ENCODE measurements around the gene MEIOB.
"Not testable (repeated sequence)": the region's sequence is repeated elsewhere in the genome, so short reads cannot be mapped to it uniquely, and the experiment has no call there.

MEIOB gene

GRCh38 chr16:1800701-1801100 lies 71.3 kb downstream of the MEIOB start:
- no peak overlapping the region for H3K27ac ChIP-seq
- H3K4me3 ChIP-seq: no peak overlapping the region
- peaks cover 0 to 5% (median 0%) of the 10 kb centered on the region in 3 donors for H3K9me3 ChIP-seq
- H3K36me3 ChIP-seq: peaks cover 0 to 8% (median 0%) of the 10 kb centered on the region in 3 donors
- no peak for TF ChIP-seq CTCF (IDR thresholded peaks at IDR 0.05)
- no peaks in the 10 kb centered on the region for H3K4me1 ChIP-seq
- no peak for DNase-seq
- intact Hi-C loops (cut with DNase I; ENCODE audit: low total_unique reads): no loop called here
- H3K27me3 ChIP-seq: no peaks in the 10 kb centered on the region

- H3K36me3 ChIP-seq; H3K4me3 ChIP-seq; intact Hi-C loops (cut with DNase I; ENCODE audit: low total_unique reads); DNase-seq; H3K27me3 ChIP-seq; H3K27ac ChIP-seq; H3K4me1 ChIP-seq; H3K9me3 ChIP-seq: not testable (repeated sequence)
These were observed 72.7 kb downstream of the MEIOB start for GRCh38 chr16:1799263-1799662.

GRCh38 chr16:1794908-1795666 lies 76.9 kb downstream of the MEIOB start:
- peak in 1 of 2 donors; percentile 57 for DNase-seq
- no peak for TF ChIP-seq CTCF (IDR thresholded peaks at IDR 0.05)
- Histone ChIP-seq H3K27ac (no peak overlapping the region), H3K27me3 (no peaks in the 10 kb centered on the region), H3K4me3 (no peak overlapping the region), H3K4me1 (peaks cover 0 to 9% (median 0%) of the 10 kb centered on the region in 4 donors), H3K36me3 (peaks cover 0 to 29% (median 8%) of the 10 kb centered on the region in 3 donors), H3K9me3 (peaks cover 0 to 5% (median 0%) of the 10 kb centered on the region in 3 donors)
- intact Hi-C loops (cut with DNase I; ENCODE audit: low total_unique reads): no loop called here

GRCh38 chr16:1794221-1794871 lies 77.6 kb downstream of the MEIOB start:
- DNase-seq: no peak
- intact Hi-C loops (cut with DNase I; ENCODE audit: low total_unique reads): no loop called here
- Histone ChIP-seq H3K4me1 (peaks cover 0 to 9% (median 0%) of the 10 kb centered on the region in 4 donors), H3K4me3 (no peak overlapping the region), H3K27ac (no peak overlapping the region), H3K9me3 (peaks cover 0 to 5% (median 0%) of the 10 kb centered on the region in 3 donors), H3K27me3 (no peaks in the 10 kb centered on the region), H3K36me3 (peaks cover 0 to 36% (median 13%) of the 10 kb centered on the region in 3 donors)
- no peak for TF ChIP-seq CTCF (IDR thresholded peaks at IDR 0.05)

GRCh38 chr16:1793578-1794220 lies 78.3 kb downstream of the MEIOB start, which contains the start of gene IGFALS:
Gene IGFALS (minus strand): TSS chr16:1793705. CDS start chr16:1793652, 53 bp downstream.
- no peak for DNase-seq
- Histone ChIP-seq H3K4me1 (peaks cover 0 to 9% (median 0%) of the 10 kb centered on the region in 4 donors), H3K27ac (no peak within 1 kb of the TSS), H3K9me3 (peaks cover 0 to 5% (median 0%) of the 10 kb centered on the region in 3 donors), H3K4me3 (no peak within 1 kb of the TSS), H3K27me3 (no peaks in the 10 kb centered on the region), H3K36me3 (peaks cover 3 to 43% (median 20%) of the 10 kb centered on the region in 3 donors)
- TF ChIP-seq CTCF (IDR thresholded peaks at IDR 0.05): no peak
- intact Hi-C loops (cut with DNase I; ENCODE audit: low total_unique reads): no loop called here

Data from tibial artery (tissue), 4 donors.